Left ventricle myocardium inferior (tissue), 1 donor: ENCODE data around the gene TNFSF11. TPM values are rescaled to one million over a fixed set of nuclear protein-coding genes. Genes with fewer than 3 reads are reported as not detected.

Experiments used
- DNase-seq: peaks from one replicate; pipeline ENCODE4 v3.0.0-alpha.2; 2020
- H3K27ac ChIP-seq: fragments of 200-600 bp; replicated peaks from 2 replicates; pipeline ENCODE4 v1.8.0; 2021
- H3K27me3 ChIP-seq: fragments of 200-600 bp; 2 replicates; pipeline ENCODE4 v1.8.0; 2021; ENCODE audit warnings: low read depth
- H3K36me3 ChIP-seq: fragments of 200-600 bp; 2 replicates; pipeline ENCODE4 v1.8.0; 2021
- H3K4me1 ChIP-seq: fragments of 200-600 bp; 2 replicates; pipeline ENCODE4 v1.8.0; 2021
- H3K4me3 ChIP-seq: fragments of 200-600 bp; 2 replicates; pipeline ENCODE4 v1.8.0; 2021; ENCODE audit warnings: mild to moderate bottlenecking, moderate library complexity
- H3K9me3 ChIP-seq: fragments of 200-600 bp; replicated peaks from 2 replicates; pipeline ENCODE4 v1.8.0; 2021
- CTCF ChIP-seq: fragments of 200-600 bp; IDR thresholded peaks from 2 replicates; pipeline ENCODE4 v1.8.0; 2021; ENCODE audit warnings: antibody characterized with exemption, mild to moderate bottlenecking, borderline replicate concordance
- intact Hi-C: fragments of 100-400 bp; cut with micrococcal nuclease; formaldehyde crosslinking; loops from one replicate; pipeline ENCODE4 v1.11.0; 2022
- total RNA-seq: library from RNA; stranded (reverse); fragmentation: NEBNext Ultra II Directional; extraction: Animal tissue kit (Norgen Biotek cat#: 25700); gene quantifications from one replicate; pipeline ENCODE4 v1.2.1, GENCODE V29; 2021
- donor health status: DM: no; HTN: yes; CAD: no; lungs with severe emphysema.

The TNFSF11 gene
- total RNA-seq, 1 donor from 2014 or later: not detected

DNA sequence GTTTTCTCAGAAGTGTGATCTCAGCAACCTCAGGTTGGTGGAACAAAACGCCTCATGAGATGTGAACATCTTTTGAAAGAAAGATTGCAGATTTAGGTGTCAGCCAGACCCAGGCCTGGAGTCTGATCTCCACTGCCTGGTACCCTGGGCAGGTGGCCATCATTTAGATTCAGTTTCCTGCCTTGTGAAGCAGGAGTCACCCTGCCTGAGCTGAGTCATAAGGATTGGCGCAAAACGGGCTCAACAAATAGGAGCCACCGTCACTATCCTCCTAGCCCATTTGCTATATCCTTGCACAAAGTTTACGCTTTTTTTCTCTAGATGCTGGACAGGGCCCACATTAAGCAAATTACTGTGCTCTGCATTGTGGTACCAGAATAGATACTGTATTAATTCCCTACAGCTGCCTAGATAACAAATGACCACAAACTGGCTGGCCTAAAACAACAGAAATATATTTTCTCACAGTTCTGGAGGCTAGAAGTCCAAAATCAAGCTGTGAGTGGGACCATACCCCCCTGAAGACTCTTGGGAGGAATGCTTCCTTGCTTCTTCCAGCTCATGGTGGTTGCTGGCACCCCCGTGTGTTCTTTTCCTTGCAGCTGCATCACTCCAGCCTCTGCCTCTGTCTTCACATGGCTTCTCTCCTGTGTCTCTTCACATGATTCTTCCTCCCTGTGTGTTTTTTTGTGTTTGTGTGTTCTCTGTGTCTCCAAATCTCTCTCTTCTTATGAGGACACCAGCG lies 38.2 kb downstream of the TNFSF11 start:
- Histone ChIP-seq H3K27me3 (peaks cover 32% of the 10 kb centered on the region), H3K4me1 (no peaks in the 10 kb centered on the region), H3K9me3 (no peaks in the 10 kb centered on the region), H3K27ac (no peak overlapping the region), H3K4me3 (no peak overlapping the region), H3K36me3 (no peaks in the 10 kb centered on the region)
- intact Hi-C loops: no loop called here
- no peak for DNase-seq
- TF ChIP-seq CTCF: no peak

DNA sequence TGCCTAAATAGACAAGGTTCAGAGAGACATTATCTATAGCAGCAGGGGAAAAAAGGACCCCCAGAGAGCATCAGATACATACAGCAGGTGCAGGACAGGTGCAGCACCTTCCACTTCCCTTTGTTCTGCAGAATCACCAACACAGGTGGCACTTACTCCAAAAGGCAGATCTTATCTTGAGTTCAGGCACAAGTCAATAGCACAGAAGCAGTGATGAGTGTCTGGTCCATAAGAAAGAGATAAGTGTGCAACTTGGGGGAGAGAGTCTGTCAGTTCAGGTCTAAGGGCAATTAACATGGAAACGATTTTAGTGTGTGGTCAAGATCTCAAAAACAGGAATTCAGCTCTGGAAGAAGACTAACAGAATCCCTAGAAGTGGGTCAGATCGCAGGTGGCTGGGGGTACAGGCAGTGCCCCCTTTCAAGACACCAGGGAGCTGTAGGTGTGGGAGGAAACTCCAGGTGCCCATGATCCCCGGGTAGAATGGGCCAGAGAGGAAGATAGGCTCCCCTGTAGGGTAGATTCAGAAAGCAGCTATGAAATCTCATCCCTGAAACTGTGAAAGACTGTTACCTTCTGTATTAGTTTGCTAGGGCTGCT lies 40.6 kb downstream of the TNFSF11 start:
- Histone ChIP-seq H3K27me3 (peaks cover 21% of the 10 kb centered on the region), H3K9me3 (no peaks in the 10 kb centered on the region), H3K27ac (no peak overlapping the region), H3K4me1 (no peaks in the 10 kb centered on the region), H3K36me3 (no peaks in the 10 kb centered on the region), H3K4me3 (no peak overlapping the region)
- no peak for TF ChIP-seq CTCF
- no peak for DNase-seq
- intact Hi-C loops: no loop called here

- Histone ChIP-seq H3K4me1 (no peaks in the 10 kb centered on the region), H3K4me3 (no peak overlapping the region), H3K9me3 (no peaks in the 10 kb centered on the region), H3K36me3 (no peaks in the 10 kb centered on the region), H3K27ac (no peak overlapping the region), H3K27me3 (peaks cover 21% of the 10 kb centered on the region)
- no peak for TF ChIP-seq CTCF
- no peak for DNase-seq
- intact Hi-C loops: no loop called here
Observed at GRCh38 chr13:42615691-42616090, 41.7 kb downstream of the TNFSF11 start.

- Histone ChIP-seq H3K27ac (no peak overlapping the region), H3K9me3 (no peaks in the 10 kb centered on the region), H3K36me3 (no peaks in the 10 kb centered on the region), H3K27me3 (peaks cover 21% of the 10 kb centered on the region), H3K4me1 (no peaks in the 10 kb centered on the region), H3K4me3 (no peak overlapping the region)
- intact Hi-C loops: no loop called here
- no peak for TF ChIP-seq CTCF
- no peak for DNase-seq
Observed at GRCh38 chr13:42617221-42617620, 43.3 kb downstream of the TNFSF11 start.

GRCh38 chr13:42623916-42624315 lies 50.0 kb downstream of the TNFSF11 start:
- Histone ChIP-seq H3K27me3 (peaks cover 12% of the 10 kb centered on the region), H3K4me3 (no peak overlapping the region), H3K4me1 (no peaks in the 10 kb centered on the region), H3K9me3 (no peaks in the 10 kb centered on the region), H3K36me3 (no peaks in the 10 kb centered on the region), H3K27ac (no peak overlapping the region)
- intact Hi-C loops: no loop called here
- DNase-seq: no peak
- no peak for TF ChIP-seq CTCF
